ENCODE results near the gene METTL26.

Gene METTL26

GRCh38 chr16:648071-648780 is 12.1 kb upstream of the METTL26 start:
- POLR2A ChIA-PET, result interaction anchor here (0.7 kb wide), 1 partner anchor 1853 kb away, joined by 3 read pairs; no protein-coding TSS in a partner anchor
- Histone ChIP-seq H3K4me1 (ENCODE audit: control extremely low read depth in 1 of 4, control insufficient read depth in 4 of 4, insufficient read depth in 4 of 4, low read length in 3 of 4) (peaks cover 0 to 31% (median 31%) of the 10 kb centered on the region in 4 experiments), H3K27me3 (replicated peaks in 2 of 5; ENCODE audit: control insufficient read depth in 4 of 5, insufficient read depth in 5 of 5, low read length in 4 of 5) (no peaks in the 10 kb centered on the region), H3K4me3 (ENCODE audit: control insufficient read depth in 1 of 7, extremely low read depth in 1 of 7, insufficient read depth in 4 of 7, low read depth in 2 of 7, low read length in 6 of 7) (peak overlapping the region in 6 of 7 experiments; percentile 38 to 81 (median 74)), H3K9me3 (ENCODE audit: control extremely low read depth in 1 of 5, control insufficient read depth in 4 of 5, insufficient read depth in 2 of 5, low read depth in 1 of 5, low read length in 4 of 5) (no peaks in the 10 kb centered on the region), H3K27ac (ENCODE audit: insufficient read depth in 1 of 2, low read depth in 1 of 2, low read length in 2 of 2, poor library complexity in 1 of 2, severe bottlenecking in 2 of 2) (peak overlapping the region; percentile 79 to 88), H3K36me3 (ENCODE audit: control insufficient read depth in 4 of 4, insufficient read depth in 4 of 4, low read length in 3 of 4) (peaks cover 0 to 37% (median 5%) of the 10 kb centered on the region in 4 experiments)
- DNase-seq, result peak in 2 of 3 donors; percentile 47 to 56
- WGBS (ENCODE audit: insufficient coverage), result 46% methylated on average over 16 of the region's 24 CpGs
- CTCF ChIA-PET, result interaction anchor here (0.9 to 2.0 kb wide), 4 partner anchors 12 to 71 kb away, joined by 3 to 5 read pairs (median 4); partner anchors contain the start of gene METTL26

- Histone ChIP-seq H3K36me3 (ENCODE audit: control insufficient read depth in 4 of 4, insufficient read depth in 4 of 4, low read length in 3 of 4) (peaks cover 0 to 28% (median 2%) of the 10 kb centered on the region in 4 experiments), H3K9me3 (ENCODE audit: control extremely low read depth in 1 of 5, control insufficient read depth in 4 of 5, insufficient read depth in 2 of 5, low read depth in 1 of 5, low read length in 4 of 5) (no peaks in the 10 kb centered on the region), H3K4me3 (ENCODE audit: control insufficient read depth in 1 of 7, extremely low read depth in 1 of 7, insufficient read depth in 4 of 7, low read depth in 2 of 7, low read length in 6 of 7) (no peak overlapping the region), H3K27ac (ENCODE audit: insufficient read depth in 1 of 2, low read depth in 1 of 2, low read length in 2 of 2, poor library complexity in 1 of 2, severe bottlenecking in 2 of 2) (no peak overlapping the region), H3K4me1 (ENCODE audit: control extremely low read depth in 1 of 4, control insufficient read depth in 4 of 4, insufficient read depth in 4 of 4, low read length in 3 of 4) (peaks cover 0 to 40% (median 39%) of the 10 kb centered on the region in 4 experiments), H3K27me3 (replicated peaks in 2 of 5; ENCODE audit: control insufficient read depth in 4 of 5, insufficient read depth in 5 of 5, low read length in 4 of 5) (no peaks in the 10 kb centered on the region)
- ChIA-PET POLR2A (interaction anchor here (0.7 kb wide), 1 partner anchor 1854 kb away, joined by 3 read pairs; no protein-coding TSS in a partner anchor), CTCF (interaction anchor here (1.2 to 1.5 kb wide), 2 partner anchors 42 to 70 kb away, joined by 3 to 5 read pairs; no protein-coding TSS in a partner anchor)
- DNase-seq, result no peak
- WGBS (ENCODE audit: insufficient coverage), result 94% methylated on average over 13 of the region's 25 CpGs
These were observed 11.2 kb upstream of the METTL26 start for GRCh38 chr16:647173-647902.

GRCh38 chr16:646679-647172 is 10.6 kb upstream of the METTL26 start:
- no peak overlapping the region for H3K27ac ChIP-seq (ENCODE audit: insufficient read depth in 1 of 2, low read depth in 1 of 2, low read length in 2 of 2, poor library complexity in 1 of 2, severe bottlenecking in 2 of 2)
- ChIA-PET POLR2A (no interaction called here), CTCF (interaction anchor here (1.5 kb wide), 1 partner anchor 70 kb away, joined by 5 read pairs; no protein-coding TSS in a partner anchor)
- 95% methylated on average over 12 of the region's 22 CpGs for WGBS (ENCODE audit: insufficient coverage)
- no peak for DNase-seq
- peaks cover 0 to 22% (median 0%) of the 10 kb centered on the region in 4 experiments for H3K36me3 ChIP-seq (ENCODE audit: control insufficient read depth in 4 of 4, insufficient read depth in 4 of 4, low read length in 3 of 4)
- H3K4me3 ChIP-seq (ENCODE audit: control insufficient read depth in 1 of 7, extremely low read depth in 1 of 7, insufficient read depth in 4 of 7, low read depth in 2 of 7, low read length in 6 of 7), result no peak overlapping the region
- H3K4me1 ChIP-seq (ENCODE audit: control extremely low read depth in 1 of 4, control insufficient read depth in 4 of 4, insufficient read depth in 4 of 4, low read length in 3 of 4), result peaks cover 0 to 45% (median 41%) of the 10 kb centered on the region in 4 experiments
- H3K9me3 ChIP-seq (ENCODE audit: control extremely low read depth in 1 of 5, control insufficient read depth in 4 of 5, insufficient read depth in 2 of 5, low read depth in 1 of 5, low read length in 4 of 5), result no peaks in the 10 kb centered on the region
- H3K27me3 ChIP-seq (replicated peaks in 2 of 5; ENCODE audit: control insufficient read depth in 4 of 5, insufficient read depth in 5 of 5, low read length in 4 of 5), result no peaks in the 10 kb centered on the region

- no peak for DNase-seq
- WGBS (ENCODE audit: insufficient coverage), result 96% methylated on average over 17 of the region's 32 CpGs
- peaks cover 0 to 51% (median 47%) of the 10 kb centered on the region in 4 experiments for H3K4me1 ChIP-seq (ENCODE audit: control extremely low read depth in 1 of 4, control insufficient read depth in 4 of 4, insufficient read depth in 4 of 4, low read length in 3 of 4)
- ChIA-PET CTCF (no interaction called here), POLR2A (interaction anchor here (0.6 kb wide), 1 partner anchor 175 kb away, joined by 3 read pairs; no protein-coding TSS in a partner anchor)
- H3K27me3 ChIP-seq (replicated peaks in 2 of 5; ENCODE audit: control insufficient read depth in 4 of 5, insufficient read depth in 5 of 5, low read length in 4 of 5), result no peaks in the 10 kb centered on the region
- H3K4me3 ChIP-seq (ENCODE audit: control insufficient read depth in 1 of 7, extremely low read depth in 1 of 7, insufficient read depth in 4 of 7, low read depth in 2 of 7, low read length in 6 of 7), result no peak overlapping the region
- H3K27ac ChIP-seq (ENCODE audit: insufficient read depth in 1 of 2, low read depth in 1 of 2, low read length in 2 of 2, poor library complexity in 1 of 2, severe bottlenecking in 2 of 2), result no peak overlapping the region
- no peaks in the 10 kb centered on the region for H3K9me3 ChIP-seq (ENCODE audit: control extremely low read depth in 1 of 5, control insufficient read depth in 4 of 5, insufficient read depth in 2 of 5, low read depth in 1 of 5, low read length in 4 of 5)
- peaks cover 0 to 17% (median 0%) of the 10 kb centered on the region in 4 experiments for H3K36me3 ChIP-seq (ENCODE audit: control insufficient read depth in 4 of 4, insufficient read depth in 4 of 4, low read length in 3 of 4)
These were observed 10.0 kb upstream of the METTL26 start for GRCh38 chr16:645852-646678.

GRCh38 chr16:644556-644955 is 8.5 kb upstream of the METTL26 start:
- H3K27ac ChIP-seq (ENCODE audit: insufficient read depth in 1 of 2, low read depth in 1 of 2, low read length in 2 of 2, poor library complexity in 1 of 2, severe bottlenecking in 2 of 2), result no peak overlapping the region
- H3K27me3 ChIP-seq (replicated peaks in 2 of 5; ENCODE audit: control insufficient read depth in 4 of 5, insufficient read depth in 5 of 5, low read length in 4 of 5), result no peaks in the 10 kb centered on the region
- POLR2A ChIA-PET, result no interaction called here
- H3K4me3 ChIP-seq (ENCODE audit: control insufficient read depth in 1 of 7, extremely low read depth in 1 of 7, insufficient read depth in 4 of 7, low read depth in 2 of 7, low read length in 6 of 7), result no peak overlapping the region
- H3K36me3 ChIP-seq (ENCODE audit: control insufficient read depth in 4 of 4, insufficient read depth in 4 of 4, low read length in 3 of 4), result peaks cover 0 to 13% (median 0%) of the 10 kb centered on the region in 4 experiments
- DNase-seq, result no peak
- peaks cover 0 to 46% (median 44%) of the 10 kb centered on the region in 4 experiments for H3K4me1 ChIP-seq (ENCODE audit: control extremely low read depth in 1 of 4, control insufficient read depth in 4 of 4, insufficient read depth in 4 of 4, low read length in 3 of 4)
- H3K9me3 ChIP-seq (ENCODE audit: control extremely low read depth in 1 of 5, control insufficient read depth in 4 of 5, insufficient read depth in 2 of 5, low read depth in 1 of 5, low read length in 4 of 5), result no peaks in the 10 kb centered on the region
- 100% methylated on average over 8 of the region's 12 CpGs for WGBS (ENCODE audit: insufficient coverage)
- CTCF ChIA-PET, result no interaction called here

GRCh38 chr16:643050-643368 is 6.9 kb upstream of the METTL26 start:
- CTCF ChIA-PET, result interaction anchor here (1.0 to 1.6 kb wide), 4 partner anchors 17 to 47 kb away, joined by 3 to 4 read pairs (median 3); partner anchors contain the start of gene RHOT2
- Histone ChIP-seq H3K36me3 (ENCODE audit: control insufficient read depth in 4 of 4, insufficient read depth in 4 of 4, low read length in 3 of 4) (peaks cover 0 to 13% (median 0%) of the 10 kb centered on the region in 4 experiments), H3K27ac (ENCODE audit: insufficient read depth in 1 of 2, low read depth in 1 of 2, low read length in 2 of 2, poor library complexity in 1 of 2, severe bottlenecking in 2 of 2) (no peak overlapping the region), H3K9me3 (ENCODE audit: control extremely low read depth in 1 of 5, control insufficient read depth in 4 of 5, insufficient read depth in 2 of 5, low read depth in 1 of 5, low read length in 4 of 5) (no peaks in the 10 kb centered on the region), H3K4me1 (ENCODE audit: control extremely low read depth in 1 of 4, control insufficient read depth in 4 of 4, insufficient read depth in 4 of 4, low read length in 3 of 4) (peaks cover 0 to 35% (median 32%) of the 10 kb centered on the region in 4 experiments), H3K27me3 (replicated peaks in 2 of 5; ENCODE audit: control insufficient read depth in 4 of 5, insufficient read depth in 5 of 5, low read length in 4 of 5) (no peaks in the 10 kb centered on the region), H3K4me3 (ENCODE audit: control insufficient read depth in 1 of 7, extremely low read depth in 1 of 7, insufficient read depth in 4 of 7, low read depth in 2 of 7, low read length in 6 of 7) (peak overlapping the region in 3 of 7 experiments; percentile 74 to 79 (median 75))
- DNase-seq, result no peak
- POLR2A ChIA-PET, result no interaction called here
- 97% methylated on average over 13 of the region's 13 CpGs for WGBS (ENCODE audit: insufficient coverage)
